HG03575 (cell line): Measurements from ENCODE around the gene C20orf173.
"Not testable (repeated sequence)": the region's sequence is repeated elsewhere in the genome, so short reads cannot be mapped to it uniquely, and the experiment has no call there.

Source experiments
- ATAC-seq: cut with Tn5 transposase; IDR thresholded peaks from one replicate; pipeline ENCODE4 v1.9.1; 2021; ENCODE audit not compliant: unreplicated experiment, insufficient number of reproducible peaks, low FRiP score; ENCODE audit errors: extremely low read depth

The C20orf173 gene

DNA sequence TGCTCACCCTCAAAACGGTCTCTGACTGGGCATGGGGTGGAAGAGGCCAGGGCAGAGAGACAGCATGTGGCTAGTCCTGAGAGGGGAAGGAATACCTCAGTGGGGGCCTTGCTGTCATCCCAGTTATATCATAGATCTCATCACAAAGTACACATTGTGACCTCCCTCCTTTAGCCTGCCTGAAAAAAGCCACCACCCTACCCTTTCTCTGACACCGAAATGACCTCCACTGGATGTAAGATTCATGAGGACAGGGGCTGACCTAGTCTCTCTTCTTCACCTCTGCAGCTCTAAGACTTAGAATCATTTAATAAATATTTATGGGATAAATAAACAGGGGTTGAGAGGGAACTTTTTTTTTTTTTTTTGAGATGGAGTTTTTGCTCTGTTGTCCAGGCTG lies at the start of gene C20orf173:
Gene C20orf173 (minus strand): TSS at position 101 of the 400 bp plus-strand sequence. CDS start 279 bp downstream, outside the sequence.
- no peak for ATAC-seq

DNA sequence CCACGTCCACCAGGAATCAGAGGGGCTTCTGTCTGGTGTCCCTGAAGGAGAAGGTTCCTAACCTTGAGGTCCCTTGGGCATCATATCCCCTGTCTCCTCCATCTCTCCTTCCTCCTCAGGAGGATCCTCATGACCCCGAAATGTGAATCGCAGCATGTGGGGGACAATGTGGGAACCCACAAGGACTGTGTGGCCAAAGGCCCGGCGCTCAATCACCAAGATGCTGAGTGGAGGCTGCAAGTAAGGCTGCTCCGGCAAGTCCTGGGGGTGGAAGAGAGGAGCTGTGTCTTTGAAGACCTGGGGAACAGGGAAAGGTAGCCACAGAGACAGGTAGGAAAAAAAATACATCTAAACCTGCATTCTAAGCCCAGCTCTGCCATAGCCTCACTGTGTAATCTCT lies 49.7 kb upstream of the C20orf173 start:
- ATAC-seq: no peak

GRCh38 chr20:35578469-35578868 lies 49.0 kb upstream of the C20orf173 start:
- ATAC-seq: no peak

DNA sequence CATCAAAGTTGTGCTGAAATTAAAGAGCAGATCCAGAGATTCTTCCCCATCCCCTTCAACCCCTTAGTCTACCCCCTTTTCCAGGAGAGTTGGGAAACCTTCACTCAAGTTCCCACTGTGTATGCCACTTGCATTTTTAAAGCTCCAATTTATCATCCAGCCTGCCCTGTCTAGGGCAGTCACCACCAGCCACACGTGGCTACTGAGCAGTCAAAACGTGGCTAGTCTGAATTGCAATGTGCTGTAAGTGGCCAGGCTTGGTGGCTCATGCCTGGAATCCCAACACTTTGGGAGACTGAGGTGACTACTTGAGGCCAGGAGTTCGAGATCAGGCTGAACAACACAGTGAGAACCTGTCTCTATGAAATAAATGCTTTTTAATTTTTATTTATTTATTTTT lies 47.4 kb upstream of the C20orf173 start:
- ATAC-seq: no peak

DNA sequence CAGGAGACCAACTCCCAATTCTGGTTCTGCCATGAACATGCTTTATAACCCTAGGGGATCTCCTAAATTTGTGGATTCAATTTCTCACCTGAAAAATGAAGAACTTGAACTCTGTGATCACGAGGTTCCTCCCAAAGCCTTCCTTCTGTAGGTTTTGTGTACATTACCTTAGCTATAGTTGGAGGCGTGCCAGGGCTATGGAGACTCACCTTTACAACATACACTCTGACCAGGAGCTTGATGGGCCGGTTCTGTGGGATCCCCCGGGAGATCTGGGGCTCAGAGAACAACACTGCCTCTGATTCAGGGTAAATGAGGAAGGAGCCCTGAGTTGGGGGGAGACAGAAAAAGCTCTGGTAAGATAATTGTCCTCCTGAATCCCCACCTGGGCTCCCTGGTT lies 46.5 kb upstream of the C20orf173 start:
- no peak for ATAC-seq

DNA sequence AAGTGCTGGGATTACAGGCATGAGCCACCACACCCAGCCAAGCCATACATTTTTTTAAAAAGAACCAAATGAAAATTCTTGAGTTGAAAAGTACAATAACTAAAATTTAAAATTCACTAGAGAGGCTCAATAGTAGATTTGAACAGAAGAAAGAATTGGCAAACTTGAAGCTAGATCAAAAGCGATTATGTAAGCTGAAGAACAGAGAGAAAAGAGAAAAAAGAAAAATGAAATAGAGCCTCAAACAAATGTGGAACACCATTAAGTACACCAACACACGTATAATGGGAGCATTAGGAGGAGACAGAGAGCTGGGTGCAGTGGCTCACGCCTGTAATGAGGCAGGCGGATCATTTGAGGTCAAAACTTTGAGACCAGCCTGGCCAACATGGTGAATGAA lies 43.4 kb upstream of the C20orf173 start:
- ATAC-seq: no peak

DNA sequence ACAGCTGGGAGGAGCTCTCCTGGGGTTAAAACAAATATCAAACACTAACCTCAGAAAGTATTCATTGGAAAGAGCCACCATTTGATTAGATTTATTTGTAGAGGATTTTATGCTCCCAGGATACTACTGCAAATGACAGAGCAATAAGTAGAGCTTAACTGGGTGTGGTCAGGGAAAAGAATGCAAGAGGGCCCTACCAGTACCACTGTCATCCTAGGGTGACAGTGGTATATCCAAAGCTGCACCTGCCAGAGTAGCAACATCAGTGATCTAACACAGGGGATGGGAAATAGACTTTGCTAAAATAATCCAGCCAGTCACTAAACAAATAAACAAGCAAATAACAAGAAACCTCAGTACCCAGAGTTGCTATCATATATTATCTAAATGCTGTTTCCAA lies 42.1 kb upstream of the C20orf173 start:
- ATAC-seq: no peak

DNA sequence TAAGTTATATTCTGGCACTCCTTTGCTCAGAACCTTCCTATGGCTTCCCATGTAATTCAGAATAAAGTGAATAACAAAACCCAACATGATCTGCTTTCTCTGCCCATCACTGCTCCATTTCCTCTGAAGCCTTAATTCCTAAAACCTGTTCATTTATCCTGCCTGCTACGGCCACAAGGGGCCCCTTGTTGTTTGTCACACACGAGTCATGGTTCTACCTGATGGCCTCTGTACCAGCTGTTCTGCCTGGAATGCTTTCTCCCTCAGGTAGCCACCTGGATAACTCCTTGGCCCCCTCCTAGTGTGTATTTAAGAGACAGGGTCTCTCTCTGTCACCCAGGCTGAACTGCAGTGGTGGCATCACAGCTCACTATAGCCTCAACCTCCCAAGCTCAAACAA lies 39.2 kb upstream of the C20orf173 start:
- ATAC-seq: no peak

DNA sequence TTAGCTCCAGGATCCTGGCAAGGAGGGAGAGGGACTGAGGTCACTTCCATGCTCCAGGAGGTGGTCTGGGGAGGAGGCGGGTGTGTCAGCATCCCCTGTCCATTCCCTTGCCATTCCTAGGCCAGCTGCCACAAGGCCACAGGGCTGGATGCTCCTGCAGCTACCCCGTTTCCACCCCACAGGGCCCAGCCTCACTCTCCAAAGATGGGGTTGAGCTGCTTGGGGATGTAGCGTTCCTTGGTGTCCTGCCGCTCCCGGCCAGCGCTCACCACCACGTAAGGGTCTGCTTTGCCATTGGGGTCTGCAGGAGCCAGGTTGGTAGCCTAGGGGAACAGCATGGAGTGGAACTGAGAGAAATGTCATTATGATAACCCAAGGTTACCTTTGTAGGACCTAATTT lies 35.5 kb upstream of the C20orf173 start:
- no peak for ATAC-seq

DNA sequence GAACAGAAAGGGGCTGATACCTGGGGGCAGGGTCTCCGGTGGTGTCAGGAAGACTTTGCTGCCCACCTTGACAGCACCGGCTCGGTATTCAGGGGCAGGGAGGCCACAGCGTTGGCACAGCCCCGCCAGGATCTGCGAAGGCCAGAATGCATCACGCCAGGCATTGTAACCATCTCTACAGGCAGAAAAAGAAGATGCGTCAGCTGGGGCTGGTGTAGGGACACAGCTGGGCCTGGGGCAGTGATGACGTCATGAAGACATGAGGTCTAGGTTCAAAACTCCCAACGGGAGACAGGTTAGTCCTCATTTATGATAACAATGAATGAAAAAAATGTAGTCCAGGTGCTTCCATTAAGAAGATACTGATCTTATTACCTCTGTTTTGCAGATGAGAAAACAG lies 34.4 kb upstream of the C20orf173 start:
- no peak for ATAC-seq

GRCh38 chr20:35562541-35563110 lies 33.2 kb upstream of the C20orf173 start:
- ATAC-seq: no peak

GRCh38 chr20:35561671-35562070 lies 32.2 kb upstream of the C20orf173 start:
- ATAC-seq: no peak

- ATAC-seq: no peak
Observed at GRCh38 chr20:35561268-35561667, 31.8 kb upstream of the C20orf173 start.

- no peak for ATAC-seq
Observed at GRCh38 chr20:35560541-35560940, 31.1 kb upstream of the C20orf173 start.

GRCh38 chr20:35560105-35560511 lies 30.7 kb upstream of the C20orf173 start:
- ATAC-seq: no peak

GRCh38 chr20:35559042-35559693 lies 29.7 kb upstream of the C20orf173 start:
- no peak for ATAC-seq

GRCh38 chr20:35558451-35558850 lies 29.0 kb upstream of the C20orf173 start:
- no peak for ATAC-seq

GRCh38 chr20:35556871-35557270 lies 27.4 kb upstream of the C20orf173 start:
- no peak for ATAC-seq

- ATAC-seq: no peak
Observed at GRCh38 chr20:35555951-35556645, 26.6 kb upstream of the C20orf173 start.

DNA sequence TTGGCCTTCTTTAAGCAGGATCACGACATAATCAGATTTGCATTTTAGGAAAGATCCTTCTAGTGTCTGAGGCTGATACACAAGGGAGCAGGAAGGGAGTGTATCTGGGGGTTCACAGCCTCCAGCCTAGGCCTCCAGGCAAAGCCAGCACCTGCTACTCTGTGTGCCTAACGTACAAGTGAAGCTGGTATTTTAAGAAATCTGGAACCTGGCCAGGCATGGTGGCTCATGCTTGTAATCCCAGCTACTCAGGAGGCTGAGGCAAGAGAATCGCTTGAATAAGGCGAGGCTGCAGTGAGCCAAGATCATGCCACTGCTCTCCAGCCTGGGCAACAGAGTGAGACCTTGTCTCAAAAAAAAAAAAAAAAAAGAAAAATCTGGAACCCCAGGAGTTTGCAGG lies 26.0 kb upstream of the C20orf173 start:
- ATAC-seq: not testable (repeated sequence)
